ENCODE measurements around the gene PRXL2A. TPM values are rescaled to one million over a fixed set of nuclear protein-coding genes. Genes with fewer than 3 reads are reported as not detected.

PRXL2A gene
- total RNA-seq, 1 donor from 2014 or later: 72.4 TPM

DNA sequence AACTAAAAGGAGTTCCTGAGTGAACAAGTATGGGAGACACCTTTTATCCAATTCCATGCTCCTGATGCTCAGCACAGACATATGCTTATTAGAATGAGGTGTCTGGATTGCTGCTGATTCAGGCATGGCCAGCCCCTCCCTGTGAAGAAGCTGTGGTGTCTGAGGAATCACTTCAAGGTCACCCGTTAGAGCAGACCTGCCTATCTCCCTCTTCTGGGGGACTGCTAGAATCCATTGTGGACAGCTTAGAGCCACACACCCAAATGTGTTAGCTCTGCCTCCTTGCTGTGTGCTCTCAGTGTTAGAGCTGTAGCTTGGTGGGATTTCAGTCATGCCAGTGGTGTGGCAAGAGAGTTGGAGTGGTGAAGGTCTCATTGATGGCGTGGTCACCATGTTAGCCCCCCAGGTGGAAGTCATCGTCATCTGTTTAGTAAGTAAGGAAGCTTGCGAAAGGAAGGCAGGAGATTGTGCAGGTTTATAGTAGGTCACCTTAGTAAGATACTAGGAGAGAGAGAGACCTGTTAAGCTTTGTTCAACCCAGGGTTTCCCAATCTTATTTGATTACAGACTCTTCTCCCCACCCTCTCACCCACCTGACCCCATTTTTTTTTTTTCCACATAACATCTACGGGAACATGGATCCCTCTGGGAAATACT lies 12.8 kb downstream of the PRXL2A start:
- Histone ChIP-seq H3K36me3 (ENCODE audit: control insufficient read depth, insufficient read depth, low read length) (no peaks in the 10 kb centered on the region), H3K27me3 (ENCODE audit: control insufficient read depth, insufficient read depth, low read length) (no peaks in the 10 kb centered on the region), H3K4me3 (ENCODE audit: low read depth, low read length) (no peak overlapping the region)
- DNase-seq (ENCODE audit: low read depth): no peak
- TF ChIP-seq, protein P1, sequence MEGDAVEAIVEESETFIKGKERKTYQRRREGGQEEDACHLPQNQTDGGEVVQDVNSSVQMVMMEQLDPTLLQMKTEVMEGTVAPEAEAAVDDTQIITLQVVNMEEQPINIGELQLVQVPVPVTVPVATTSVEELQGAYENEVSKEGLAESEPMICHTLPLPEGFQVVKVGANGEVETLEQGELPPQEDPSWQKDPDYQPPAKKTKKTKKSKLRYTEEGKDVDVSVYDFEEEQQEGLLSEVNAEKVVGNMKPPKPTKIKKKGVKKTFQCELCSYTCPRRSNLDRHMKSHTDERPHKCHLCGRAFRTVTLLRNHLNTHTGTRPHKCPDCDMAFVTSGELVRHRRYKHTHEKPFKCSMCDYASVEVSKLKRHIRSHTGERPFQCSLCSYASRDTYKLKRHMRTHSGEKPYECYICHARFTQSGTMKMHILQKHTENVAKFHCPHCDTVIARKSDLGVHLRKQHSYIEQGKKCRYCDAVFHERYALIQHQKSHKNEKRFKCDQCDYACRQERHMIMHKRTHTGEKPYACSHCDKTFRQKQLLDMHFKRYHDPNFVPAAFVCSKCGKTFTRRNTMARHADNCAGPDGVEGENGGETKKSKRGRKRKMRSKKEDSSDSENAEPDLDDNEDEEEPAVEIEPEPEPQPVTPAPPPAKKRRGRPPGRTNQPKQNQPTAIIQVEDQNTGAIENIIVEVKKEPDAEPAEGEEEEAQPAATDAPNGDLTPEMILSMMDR (IDR thresholded peaks at IDR 0.05; ENCODE audit: insufficient read depth, low read length, poor library complexity, severe bottlenecking): no peak

DNA sequence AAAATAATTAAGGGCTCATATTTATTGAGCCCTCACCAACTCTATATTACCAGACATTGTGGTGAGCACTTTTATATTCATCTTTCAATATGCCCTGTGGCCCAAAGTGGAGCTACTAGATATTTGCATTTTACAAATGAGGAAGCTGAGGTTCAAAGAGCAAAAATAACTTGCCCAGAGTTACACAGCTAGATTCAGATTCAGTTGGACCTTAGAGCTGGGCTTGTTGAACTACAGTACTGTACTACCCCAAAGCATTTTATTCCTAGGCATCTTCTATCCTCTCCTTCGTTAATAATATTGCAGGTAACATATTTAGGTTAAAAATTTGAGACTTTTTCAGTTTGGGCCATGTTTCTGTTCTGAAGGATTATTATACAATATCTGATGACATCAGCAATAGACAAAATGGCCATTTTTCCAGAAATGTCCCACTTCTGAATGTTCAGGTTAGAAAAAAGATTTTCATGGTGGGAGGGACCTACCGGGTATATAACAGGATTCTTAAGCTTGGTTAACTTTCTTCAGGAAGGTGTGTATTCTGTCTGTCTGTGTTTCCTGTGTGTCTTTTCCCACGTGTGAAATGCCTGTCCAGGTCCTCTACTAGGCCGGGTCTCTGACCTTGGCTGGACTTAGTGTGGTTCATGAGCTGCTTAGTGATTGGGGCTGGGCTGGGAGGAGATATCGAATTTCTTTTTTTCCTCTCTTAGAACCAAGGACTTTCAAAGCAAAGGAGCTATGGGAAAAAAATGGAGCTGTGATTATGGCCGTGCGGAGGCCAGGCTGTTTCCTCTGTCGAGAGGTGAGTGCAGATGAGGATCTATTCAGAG lies 13.6 kb downstream of the PRXL2A start:
- H3K27me3 ChIP-seq (ENCODE audit: control insufficient read depth, insufficient read depth, low read length): no peaks in the 10 kb centered on the region
- DNase-seq (ENCODE audit: low read depth): no peak
- TF ChIP-seq, protein P1 (IDR thresholded peaks at IDR 0.05; ENCODE audit: insufficient read depth, low read length, poor library complexity, severe bottlenecking): no peak
- no peaks in the 10 kb centered on the region for H3K36me3 ChIP-seq (ENCODE audit: control insufficient read depth, insufficient read depth, low read length)
- H3K4me3 ChIP-seq (ENCODE audit: low read depth, low read length): no peak overlapping the region

DNA sequence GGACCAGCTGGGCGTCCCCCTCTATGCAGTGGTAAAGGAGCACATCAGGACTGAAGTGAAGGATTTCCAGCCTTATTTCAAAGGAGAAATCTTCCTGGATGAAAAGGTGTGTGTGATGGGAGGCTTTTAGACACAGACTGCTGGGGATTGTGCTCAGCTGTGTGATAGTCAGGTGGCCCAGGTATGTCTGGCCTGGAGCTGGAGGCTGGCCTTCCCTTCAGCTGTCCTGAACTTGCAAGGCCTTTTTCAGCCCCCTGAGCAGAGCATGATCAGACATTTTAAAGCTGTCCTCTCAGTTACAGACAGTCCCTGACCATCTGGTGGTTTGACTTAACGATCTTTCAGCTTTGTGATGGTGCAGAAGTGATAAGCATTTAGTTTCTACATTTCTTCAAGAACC lies 17.6 kb downstream of the PRXL2A start:
- no peaks in the 10 kb centered on the region for H3K27me3 ChIP-seq (ENCODE audit: control insufficient read depth, insufficient read depth, low read length)
- no peaks in the 10 kb centered on the region for H3K36me3 ChIP-seq (ENCODE audit: control insufficient read depth, insufficient read depth, low read length)
- TF ChIP-seq, protein P1 (IDR thresholded peaks at IDR 0.05; ENCODE audit: insufficient read depth, low read length, poor library complexity, severe bottlenecking): no peak
- H3K4me3 ChIP-seq (ENCODE audit: low read depth, low read length): no peak overlapping the region
- no peak for DNase-seq (ENCODE audit: low read depth)

DNA sequence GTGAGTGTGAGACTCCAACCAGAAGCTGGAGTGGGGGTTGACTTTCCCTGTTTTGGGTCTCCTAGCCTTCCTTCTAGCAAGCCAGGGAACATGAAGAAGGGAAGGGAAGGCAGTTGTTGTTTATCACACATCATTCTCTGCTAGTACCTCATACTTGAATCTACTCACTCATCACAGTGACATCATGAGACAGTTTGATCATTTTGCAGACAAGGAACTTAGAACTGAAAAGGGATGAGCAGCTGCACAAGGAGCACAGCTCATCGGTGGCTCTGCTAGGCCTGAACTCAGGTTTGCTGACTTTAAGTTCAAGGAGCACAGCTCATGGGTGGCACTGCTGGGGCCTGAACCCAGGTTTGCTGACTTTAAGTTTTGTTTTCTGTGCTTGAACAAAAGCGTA lies 19.2 kb downstream of the PRXL2A start:
- DNase-seq (ENCODE audit: low read depth): no peak
- no peak overlapping the region for H3K4me3 ChIP-seq (ENCODE audit: low read depth, low read length)
- TF ChIP-seq, protein P1 (IDR thresholded peaks at IDR 0.05; ENCODE audit: insufficient read depth, low read length, poor library complexity, severe bottlenecking): no peak
- no peaks in the 10 kb centered on the region for H3K27me3 ChIP-seq (ENCODE audit: control insufficient read depth, insufficient read depth, low read length)
- H3K36me3 ChIP-seq (ENCODE audit: control insufficient read depth, insufficient read depth, low read length): no peaks in the 10 kb centered on the region

DNA sequence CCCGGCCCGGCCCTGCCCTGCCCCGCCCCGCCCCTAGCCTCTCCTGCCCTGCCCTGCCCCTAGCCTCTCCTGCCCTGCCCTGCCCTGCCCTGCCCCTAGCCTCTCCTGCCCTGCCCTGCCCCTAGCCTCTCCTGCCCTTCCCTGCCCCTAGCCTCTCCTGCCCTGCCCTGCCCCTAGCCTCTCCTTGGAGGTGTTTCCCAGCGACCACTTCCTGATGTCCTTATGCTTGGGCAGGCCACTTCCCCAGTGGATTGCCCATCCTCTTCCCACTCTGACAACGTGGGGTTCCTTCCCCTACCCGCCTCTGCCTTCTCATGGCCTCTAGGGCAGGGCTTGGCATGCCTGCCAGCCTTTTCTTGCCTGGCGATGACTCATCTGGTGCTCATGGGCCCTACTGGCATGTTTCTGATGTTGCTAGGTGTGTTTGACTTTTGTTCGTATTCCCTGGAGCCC lies 21.2 kb downstream of the PRXL2A start:
- H3K4me3 ChIP-seq (ENCODE audit: low read depth, low read length): no peak overlapping the region
- TF ChIP-seq, protein P1 (IDR thresholded peaks at IDR 0.05; ENCODE audit: insufficient read depth, low read length, poor library complexity, severe bottlenecking): no peak
- H3K27me3 ChIP-seq (ENCODE audit: control insufficient read depth, insufficient read depth, low read length): no peaks in the 10 kb centered on the region
- no peaks in the 10 kb centered on the region for H3K36me3 ChIP-seq (ENCODE audit: control insufficient read depth, insufficient read depth, low read length)
- no peak for DNase-seq (ENCODE audit: low read depth)

Data from kidney epithelial cell (primary cell).